ENCODE data around the gene RNASE1. TPM values are rescaled to one million over a fixed set of nuclear protein-coding genes. Genes with fewer than 3 reads are reported as not detected.

RNASE1 gene
- total RNA-seq, 6 experiments from 2014 or later, result 20.1 to 106 (median 34.1) TPM

DNA sequence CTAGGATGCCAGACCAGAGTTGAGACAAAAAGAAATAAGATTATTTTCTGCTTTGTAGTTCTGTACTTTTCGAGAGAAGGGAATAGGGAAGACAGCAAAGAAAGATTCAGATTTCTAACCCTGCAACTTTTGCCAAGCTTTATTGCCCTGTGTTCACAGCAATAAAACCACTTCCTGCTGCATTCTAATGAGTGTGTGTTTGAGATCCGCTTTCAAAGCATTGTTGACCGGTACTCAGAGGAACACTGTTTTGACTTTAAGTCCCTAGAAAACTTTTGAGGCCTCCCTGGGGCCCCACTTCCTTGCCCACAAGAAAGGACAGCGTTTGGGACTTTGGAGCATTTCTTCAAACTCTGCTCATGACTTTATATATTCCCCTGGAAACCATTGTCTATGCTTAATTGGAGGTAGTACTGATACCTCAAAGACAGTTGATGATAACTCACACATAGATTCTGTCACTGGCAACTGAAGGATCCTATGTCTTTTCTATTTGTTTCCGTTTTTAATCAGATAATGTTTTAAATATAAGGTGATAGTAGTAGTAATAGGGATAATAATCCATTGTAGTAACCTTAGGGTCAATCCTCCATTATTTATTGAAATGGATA lies 20.3 kb downstream of the RNASE1 start:
- H3K4me3 ChIP-seq, result no peak overlapping the region
- WGBS (ENCODE audit: insufficient coverage, low coverage, low lambda C conversion rate, missing lambda C conversion rate), result 28% methylated on average over 5 of the region's 5 CpGs
- ATAC-seq (peak; percentile 43 to 75 (median 55)), DNase-seq (no peak)
- peak overlapping the region in 2 of 3 donors; percentile 29 to 40 for H3K27ac ChIP-seq
- no peaks in the 10 kb centered on the region for H3K4me1 ChIP-seq
- H3K9me3 ChIP-seq, result no peaks in the 10 kb centered on the region
- H3K36me3 ChIP-seq, result no peaks in the 10 kb centered on the region
- H3K27me3 ChIP-seq, result no peaks in the 10 kb centered on the region
- intact Hi-C loops (cut with DNase I), result no loop called here
- TF ChIP-seq POLR2A (IDR thresholded peaks at IDR 0.05) (peak; percentile 34), CTCF (IDR thresholded peaks at IDR 0.05) (no peak)

DNA sequence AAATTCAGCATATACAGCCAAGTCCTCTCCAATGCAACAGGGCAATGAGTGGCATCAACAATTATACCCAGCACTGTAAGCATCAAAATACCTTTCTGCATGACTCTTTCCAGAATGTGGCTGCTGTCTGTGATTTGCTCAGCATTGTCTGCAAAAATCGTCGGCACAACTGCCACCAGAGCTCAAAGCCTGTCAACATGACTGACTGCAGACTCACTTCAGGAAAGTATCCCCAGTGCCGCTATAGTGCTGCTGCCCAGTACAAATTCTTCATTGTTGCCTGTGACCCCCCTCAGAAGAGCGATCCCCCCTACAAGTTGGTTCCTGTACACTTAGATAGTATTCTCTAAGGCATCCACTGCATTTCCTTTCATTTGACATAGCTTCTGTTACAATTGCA lies 20.8 kb downstream of the RNASE1 start:
- 30% methylated on average over 4 of the region's 4 CpGs for WGBS (ENCODE audit: insufficient coverage, low coverage, low lambda C conversion rate, missing lambda C conversion rate)
- DNase-seq (no peak), ATAC-seq (peak in 1 of 4 donors; percentile 36)
- Histone ChIP-seq H3K27me3 (no peaks in the 10 kb centered on the region), H3K27ac (peak overlapping the region in 2 of 3 donors; percentile 29 to 40), H3K9me3 (no peaks in the 10 kb centered on the region), H3K36me3 (no peaks in the 10 kb centered on the region), H3K4me3 (peak overlapping the region in 1 of 3 donors; percentile 13), H3K4me1 (no peaks in the 10 kb centered on the region)
- TF ChIP-seq POLR2A (IDR thresholded peaks at IDR 0.05) (no peak), CTCF (IDR thresholded peaks at IDR 0.05) (no peak)
- intact Hi-C loops (cut with DNase I), result no loop called here

DNA sequence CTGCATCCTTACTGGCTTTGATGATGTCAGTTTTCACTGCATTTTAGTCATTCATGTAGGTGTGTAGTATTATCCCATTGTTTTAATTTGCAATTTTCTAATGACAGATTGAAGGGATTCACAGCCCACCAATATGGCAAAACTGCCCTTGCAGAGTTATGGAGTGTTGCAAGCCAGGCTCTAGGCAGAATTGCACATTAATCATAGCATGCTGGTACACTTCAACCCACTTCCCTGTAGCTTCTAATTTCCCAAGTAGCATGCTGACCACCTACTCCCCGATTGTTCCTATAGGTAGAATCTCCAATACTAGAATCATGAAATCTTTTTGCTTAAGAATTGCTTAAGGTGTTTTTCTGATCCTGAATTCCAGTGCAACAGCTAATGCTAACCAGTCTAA lies 26.7 kb downstream of the RNASE1 start:
- intact Hi-C loops (cut with DNase I), result no loop called here
- Histone ChIP-seq H3K27ac (no peak overlapping the region), H3K4me1 (no peaks in the 10 kb centered on the region), H3K9me3 (no peaks in the 10 kb centered on the region), H3K4me3 (no peak overlapping the region), H3K27me3 (no peaks in the 10 kb centered on the region), H3K36me3 (no peaks in the 10 kb centered on the region)
- TF ChIP-seq POLR2A (IDR thresholded peaks at IDR 0.05) (no peak), CTCF (IDR thresholded peaks at IDR 0.05) (no peak)
- DNase-seq (no peak), ATAC-seq (no peak)
- WGBS (ENCODE audit: insufficient coverage, low coverage, low lambda C conversion rate, missing lambda C conversion rate), result 75% methylated on average over 1 of the region's 1 CpG

DNA sequence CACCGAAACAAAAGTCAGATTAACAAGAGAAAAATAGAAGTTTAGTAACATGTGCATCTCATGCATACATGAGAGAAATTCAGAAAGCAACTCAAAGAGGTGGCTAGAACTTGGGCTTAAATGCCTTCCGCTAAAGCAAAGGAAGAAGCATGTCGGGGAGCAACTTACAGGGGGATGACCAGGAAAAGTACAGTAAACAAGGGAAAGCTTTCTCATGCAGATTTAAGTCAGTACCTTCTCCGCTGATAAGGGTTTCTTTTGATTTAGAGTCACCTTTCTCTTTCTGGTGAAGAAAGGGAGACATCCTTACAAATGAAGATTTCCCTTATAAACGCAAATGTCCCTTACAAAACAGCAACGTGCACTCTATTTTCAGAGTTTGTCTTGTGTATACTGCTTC lies 27.6 kb downstream of the RNASE1 start:
- 53% methylated on average over 6 of the region's 6 CpGs for WGBS (ENCODE audit: insufficient coverage, low coverage, low lambda C conversion rate, missing lambda C conversion rate)
- H3K27me3 ChIP-seq, result no peaks in the 10 kb centered on the region

More for the DNA sequence above, 27.6 kb downstream of the RNASE1 start:
- DNase-seq (no peak), ATAC-seq (no peak)
- H3K9me3 ChIP-seq, result no peaks in the 10 kb centered on the region
- H3K27ac ChIP-seq, result no peak overlapping the region
- intact Hi-C loops (cut with DNase I), result no loop called here
- H3K36me3 ChIP-seq, result no peaks in the 10 kb centered on the region
- TF ChIP-seq POLR2A (IDR thresholded peaks at IDR 0.05) (no peak), CTCF (IDR thresholded peaks at IDR 0.05) (no peak)
- no peak overlapping the region for H3K4me3 ChIP-seq
- no peaks in the 10 kb centered on the region for H3K4me1 ChIP-seq
